ENCODE results near the gene FAM43A. TPM values are rescaled to one million over a fixed set of nuclear protein-coding genes. Genes with fewer than 3 reads are reported as not detected.

The FAM43A gene
- total and polyA plus RNA-seq, 10 of the 15 experiments (the other 5 are each of a cell fraction or from before 2014, with no cell fraction given), result 0.27 to 5.0 (median 1.1) TPM

DNA sequence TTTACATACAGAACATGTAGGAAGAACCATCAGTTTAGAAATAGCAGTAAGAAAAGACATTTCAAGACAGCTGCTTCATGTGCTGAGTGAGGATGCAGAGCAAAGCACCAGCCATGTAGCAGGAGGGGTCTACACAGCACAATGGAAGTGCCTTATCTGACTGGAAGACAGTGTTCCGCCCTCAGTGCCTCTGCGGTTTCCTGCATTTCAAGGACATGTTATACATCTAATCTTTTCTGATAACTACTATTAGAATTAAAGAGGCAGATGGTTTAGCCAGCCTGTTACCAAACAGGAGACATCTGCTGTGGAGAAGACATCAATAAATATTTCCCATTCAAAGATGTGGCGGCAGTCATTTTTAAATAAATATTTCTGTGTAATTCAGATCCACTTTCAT, 24.3 kb upstream of the FAM43A start:
- Histone ChIP-seq H2AFZ (ENCODE audit: control insufficient read depth, low read depth, low read length) (no peak overlapping the region), H3K9ac (ENCODE audit: control insufficient read depth, insufficient read depth, low read length) (no peak overlapping the region), H4K20me1 (ENCODE audit: control insufficient read depth, insufficient read depth) (no peaks in the 10 kb centered on the region), H3K36me3 (ENCODE audit: control insufficient read depth in 2 of 2, insufficient read depth in 2 of 2, low read length in 1 of 2) (peaks cover 6 to 19% of the 10 kb centered on the region in 2 experiments; a peak in 3 of 4 replicates), H3K4me2 (ENCODE audit: control insufficient read depth, insufficient read depth) (no peak overlapping the region), H3K27me3 (replicated peaks in 1 of 2; ENCODE audit: control insufficient read depth in 2 of 2, insufficient read depth in 2 of 2, low read length in 1 of 2) (no peaks in the 10 kb centered on the region), H3K27ac (ENCODE audit: control insufficient read depth, insufficient read depth) (no peak overlapping the region), H3K4me3 (no peak overlapping the region), H3K9me3 (replicated peaks; ENCODE audit: control insufficient read depth, insufficient read depth, low read length) (no peaks in the 10 kb centered on the region), H3K79me2 (ENCODE audit: control insufficient read depth, insufficient read depth, low read length) (no peaks in the 10 kb centered on the region), H3K4me1 (ENCODE audit: control insufficient read depth, insufficient read depth, low read length) (no peaks in the 10 kb centered on the region)
- no peak for FAIRE-seq
- WGBS (ENCODE audit: insufficient coverage, insufficient replicate concordance, low lambda C conversion rate, missing lambda C conversion rate), result 98% methylated on average over 3 of the region's 3 CpGs
- ChIA-PET CTCF (interaction anchor here (1.4 to 3.5 kb wide), 2 partner anchors 10 to 17 kb away, joined by 3 to 31 read pairs; partner anchors contain the start of gene LSG1), RAD21 (ENCODE audit: unreplicated experiment) (no interaction called here), SMC1A (ENCODE audit: uncharacterized antibody, unreplicated experiment) (interaction anchor here (0.7 kb wide), 1 partner anchor 580 kb away, joined by 3 read pairs; no protein-coding TSS in a partner anchor), POLR2A (interaction anchor here (1.6 kb wide), 1 partner anchor 10 kb away, joined by 5 read pairs; the partner anchor contains the start of gene LSG1)
- intact Hi-C loops (cut with micrococcal nuclease; ENCODE audit: unreplicated experiment), result no loop called here
- TF ChIP-seq ATF7 (IDR thresholded peaks at IDR 0.05; ENCODE audit: low read depth) (no peak), RBBP5 (conservative IDR thresholded peaks at IDR 0.05) (no peak), ETV6 (conservative IDR thresholded peaks at IDR 0.05 in 1 of 2, IDR thresholded peaks at IDR 0.05 in 1 of 2; ENCODE audit: borderline replicate concordance in 1 of 2, low read depth in 1 of 2) (no peak), ESRRA (IDR thresholded peaks at IDR 0.05; ENCODE audit: low read length) (no peak), CBX5 (IDR thresholded peaks at IDR 0.05; ENCODE audit: low read depth) (no peak), SMAD1 (IDR thresholded peaks at IDR 0.05; ENCODE audit: low read depth, partially characterized antibody) (no peak), PML (IDR thresholded peaks at IDR 0.05; ENCODE audit: low read length) (no peak), SMC3 (IDR thresholded peaks at IDR 0.05; ENCODE audit: borderline replicate concordance, low read length) (no peak), BCL11A (IDR thresholded peaks at IDR 0.05; ENCODE audit: low read depth, low read length) (no peak), CREM (IDR thresholded peaks at IDR 0.05; ENCODE audit: low read depth) (no peak), ZNF207 (IDR thresholded peaks at IDR 0.05; ENCODE audit: borderline replicate concordance) (no peak), SMARCA5 (IDR thresholded peaks at IDR 0.05) (no peak), RAD21 (IDR thresholded peaks at IDR 0.05; ENCODE audit: insufficient read depth, low read depth, low read length) (no peak), TARDBP (IDR thresholded peaks at IDR 0.05; ENCODE audit: borderline replicate concordance) (no peak), MXI1 (IDR thresholded peaks at IDR 0.05; ENCODE audit: low read depth, low read length) (no peak), NFXL1 (IDR thresholded peaks at IDR 0.05; ENCODE audit: borderline replicate concordance) (no peak), CREB1 (IDR thresholded peaks at IDR 0.05; ENCODE audit: low read depth) (no peak)
- TF ChIP-seq, protein P1, sequence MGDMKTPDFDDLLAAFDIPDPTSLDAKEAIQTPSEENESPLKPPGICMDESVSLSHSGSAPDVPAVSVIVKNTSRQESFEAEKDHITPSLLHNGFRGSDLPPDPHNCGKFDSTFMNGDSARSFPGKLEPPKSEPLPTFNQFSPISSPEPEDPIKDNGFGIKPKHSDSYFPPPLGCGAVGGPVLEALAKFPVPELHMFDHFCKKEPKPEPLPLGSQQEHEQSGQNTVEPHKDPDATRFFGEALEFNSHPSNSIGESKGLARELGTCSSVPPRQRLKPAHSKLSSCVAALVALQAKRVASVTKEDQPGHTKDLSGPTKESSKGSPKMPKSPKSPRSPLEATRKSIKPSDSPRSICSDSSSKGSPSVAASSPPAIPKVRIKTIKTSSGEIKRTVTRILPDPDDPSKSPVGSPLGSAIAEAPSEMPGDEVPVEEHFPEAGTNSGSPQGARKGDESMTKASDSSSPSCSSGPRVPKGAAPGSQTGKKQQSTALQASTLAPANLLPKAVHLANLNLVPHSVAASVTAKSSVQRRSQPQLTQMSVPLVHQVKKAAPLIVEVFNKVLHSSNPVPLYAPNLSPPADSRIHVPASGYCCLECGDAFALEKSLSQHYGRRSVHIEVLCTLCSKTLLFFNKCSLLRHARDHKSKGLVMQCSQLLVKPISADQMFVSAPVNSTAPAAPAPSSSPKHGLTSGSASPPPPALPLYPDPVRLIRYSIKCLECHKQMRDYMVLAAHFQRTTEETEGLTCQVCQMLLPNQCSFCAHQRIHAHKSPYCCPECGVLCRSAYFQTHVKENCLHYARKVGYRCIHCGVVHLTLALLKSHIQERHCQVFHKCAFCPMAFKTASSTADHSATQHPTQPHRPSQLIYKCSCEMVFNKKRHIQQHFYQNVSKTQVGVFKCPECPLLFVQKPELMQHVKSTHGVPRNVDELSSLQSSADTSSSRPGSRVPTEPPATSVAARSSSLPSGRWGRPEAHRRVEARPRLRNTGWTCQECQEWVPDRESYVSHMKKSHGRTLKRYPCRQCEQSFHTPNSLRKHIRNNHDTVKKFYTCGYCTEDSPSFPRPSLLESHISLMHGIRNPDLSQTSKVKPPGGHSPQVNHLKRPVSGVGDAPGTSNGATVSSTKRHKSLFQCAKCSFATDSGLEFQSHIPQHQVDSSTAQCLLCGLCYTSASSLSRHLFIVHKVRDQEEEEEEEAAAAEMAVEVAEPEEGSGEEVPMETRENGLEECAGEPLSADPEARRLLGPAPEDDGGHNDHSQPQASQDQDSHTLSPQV (IDR thresholded peaks at IDR 0.05), result no peak
- TF ChIP-seq, protein P2, sequence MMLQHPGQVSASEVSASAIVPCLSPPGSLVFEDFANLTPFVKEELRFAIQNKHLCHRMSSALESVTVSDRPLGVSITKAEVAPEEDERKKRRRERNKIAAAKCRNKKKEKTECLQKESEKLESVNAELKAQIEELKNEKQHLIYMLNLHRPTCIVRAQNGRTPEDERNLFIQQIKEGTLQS (IDR thresholded peaks at IDR 0.05; ENCODE audit: borderline replicate concordance, extremely low read depth, low read depth, low read length), result no peak
- BruUV-seq (replicated peaks), result no TSS peak
- ATAC-seq, result no peak
- DNase-seq (ENCODE audit: low read depth, low spot score), result no peak
- in situ Hi-C loops (cut with MboI), result no loop called here

All from GM12878 (cell line).